D721Med (cell line): ENCODE data around the gene DOCK2.
"Not testable (repeated sequence)": the region's sequence is repeated elsewhere in the genome, so short reads cannot be mapped to it uniquely, and the experiment has no call there.

ENCODE experiments used
- DNase-seq: peaks from one replicate; pipeline ENCODE4 v3.0.0; 2011; ENCODE audit warnings: low spot score; ENCODE audit not compliant: insufficient read length
- FAIRE-seq: peaks from 2 replicates; lab custom pipeline; 2011; peaks lifted over from hg19 to GRCh38; lab: Jason Lieb, UNC
- CTCF ChIP-seq: IDR thresholded peaks from 2 replicates; pipeline ENCODE4 v1.5.1; 2012; ENCODE audit warnings: mild to moderate bottlenecking, control low read depth; ENCODE audit not compliant: insufficient read depth; ENCODE audit errors: missing control alignments

The DOCK2 gene

GRCh38 chr5:170078931-170079330 is 441.9 kb downstream of the DOCK2 start:
- DNase-seq: no peak
- no peak for TF ChIP-seq CTCF
- FAIRE-seq: no peak

- TF ChIP-seq CTCF: no peak
- FAIRE-seq: no peak
- no peak for DNase-seq
These were observed 443.1 kb downstream of the DOCK2 start for GRCh38 chr5:170080217-170080616.

GRCh38 chr5:170080786-170081445 is 443.8 kb downstream of the DOCK2 start:
- no peak for FAIRE-seq
- DNase-seq: no peak
- no peak for TF ChIP-seq CTCF

- DNase-seq (no peak), FAIRE-seq (no peak)
- TF ChIP-seq CTCF: no peak
These were observed 444.5 kb downstream of the DOCK2 start for GRCh38 chr5:170081616-170082015.

DNA sequence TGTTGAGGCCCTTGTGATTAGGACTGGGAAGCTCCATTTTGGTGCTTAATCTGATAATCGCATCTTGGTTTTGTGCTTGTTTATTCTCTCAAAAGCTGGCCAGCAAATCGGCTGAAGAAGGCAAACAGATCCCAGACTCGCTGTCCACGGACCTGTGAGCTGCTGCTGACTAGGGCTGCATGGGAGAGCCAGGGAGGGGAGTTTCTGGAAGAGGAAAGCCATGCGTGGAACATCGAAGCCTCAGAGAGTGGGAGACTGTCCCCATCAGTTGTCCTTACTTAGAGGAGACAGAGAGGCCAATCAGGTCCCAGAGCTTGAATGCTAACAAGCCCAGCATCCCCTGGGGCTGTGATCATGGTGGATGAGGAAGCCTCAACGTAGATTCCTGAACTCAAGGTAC is 445.6 kb downstream of the DOCK2 start:
- FAIRE-seq (no peak), DNase-seq (no peak)
- TF ChIP-seq CTCF: no peak

DNA sequence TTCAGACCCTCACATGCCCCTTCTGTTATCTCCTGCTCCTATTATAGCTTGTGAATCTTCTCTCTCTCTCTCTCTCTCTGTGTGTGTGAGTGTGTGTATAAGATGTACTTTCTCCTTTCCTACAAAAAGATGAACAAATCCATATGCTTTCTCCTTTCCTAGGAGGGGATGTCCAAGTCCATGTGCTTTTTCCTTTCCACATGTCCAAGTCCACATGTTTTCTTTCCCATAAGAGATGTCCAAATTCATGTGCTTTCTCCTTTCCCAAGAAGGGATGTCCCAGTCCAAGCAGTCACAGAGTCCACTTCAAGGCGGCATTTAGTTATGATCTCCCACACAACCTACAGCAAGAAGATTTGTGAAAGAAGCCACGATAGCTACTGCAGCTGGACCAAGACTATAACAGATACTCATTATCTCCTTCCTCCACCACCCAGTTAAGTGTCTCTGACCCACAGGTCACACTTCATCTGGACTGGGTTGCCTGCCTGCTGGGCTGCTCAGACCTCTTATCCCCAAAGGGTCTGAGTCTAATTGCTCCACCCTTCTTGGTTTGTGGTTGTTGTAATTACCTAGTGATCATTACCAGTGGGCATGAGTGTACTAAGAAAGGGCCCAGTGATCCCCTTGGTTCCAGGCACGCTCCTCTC is 450.2 kb downstream of the DOCK2 start:
- no peak for TF ChIP-seq CTCF
- FAIRE-seq (no peak), DNase-seq (no peak)

DNA sequence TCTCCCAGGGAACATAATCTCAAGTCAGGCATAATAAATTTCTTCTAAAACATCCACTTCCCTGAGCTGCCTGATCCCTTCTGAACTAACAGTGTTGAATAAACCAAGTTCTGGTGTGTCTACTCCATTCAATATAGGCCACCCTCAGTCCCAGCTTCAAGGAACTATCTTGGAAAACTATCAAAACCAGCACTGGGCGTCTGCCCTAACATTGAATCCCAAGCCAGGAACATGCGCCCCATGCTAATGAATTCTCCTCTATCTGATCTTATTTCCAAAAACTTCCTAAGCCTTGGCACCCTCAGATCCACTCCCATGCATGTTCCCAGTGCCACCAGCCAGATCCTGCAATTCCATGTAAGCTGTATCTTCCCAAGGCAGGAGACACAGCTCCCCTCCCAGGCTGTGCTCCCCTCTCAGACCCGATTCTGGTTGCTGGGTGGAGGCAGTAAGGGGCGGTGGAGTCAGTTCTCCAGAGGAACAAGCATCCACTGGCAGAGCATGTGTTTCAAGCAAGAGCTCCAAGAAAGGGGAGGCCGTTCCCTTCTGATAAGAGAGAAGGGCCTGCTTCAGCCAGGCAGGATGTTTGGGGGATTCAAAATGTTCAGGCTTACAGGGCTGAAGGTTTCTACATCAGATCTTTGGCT is 455.5 kb downstream of the DOCK2 start:
- TF ChIP-seq CTCF: no peak
- DNase-seq (no peak), FAIRE-seq (no peak)

DNA sequence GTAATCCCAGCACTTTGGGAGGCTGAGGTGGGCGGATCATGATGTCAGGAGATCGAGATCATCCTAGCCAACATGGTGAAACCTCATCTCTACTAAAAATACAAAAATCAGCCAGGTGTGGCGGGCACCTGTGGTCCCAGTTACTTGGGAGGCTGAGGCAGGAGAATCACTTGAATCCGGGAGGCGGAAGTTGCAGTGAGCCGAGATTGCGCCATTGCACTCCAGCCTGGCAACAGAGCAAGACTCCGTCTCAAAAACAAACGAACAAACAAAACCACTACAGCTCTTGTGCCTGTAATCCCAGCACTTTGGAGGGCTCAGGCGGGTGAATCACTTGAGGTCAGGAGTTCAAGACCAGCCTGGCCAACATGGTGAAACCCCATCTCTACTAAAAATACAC is 457.3 kb downstream of the DOCK2 start:
- not testable (repeated sequence) for FAIRE-seq, DNase-seq
